GM23338 (cell line): ENCODE results near the gene EGFL7. TPM values are rescaled to one million over a fixed set of nuclear protein-coding genes. Genes with fewer than 3 reads are reported as not detected.

Experiments used
- ATAC-seq: fragments of 200-7000 bp; cut with Tn5 transposase; 3 replicates; pipeline ENCODE4 v1.9.1; 2020
- DNase-seq: peaks from one replicate; pipeline ENCODE4 v3.0.0-alpha.2; 2015; ENCODE audit warnings: low spot score
- H2AFZ ChIP-seq: fragments of 200-600 bp; sonication (generic); 2 replicates; pipeline ENCODE4 v1.8.0; 2016; ENCODE audit warnings: antibody characterized with exemption, mild to moderate bottlenecking, moderate library complexity
- H3F3A ChIP-seq: fragments of 200-600 bp; sonication (generic); replicated peaks from 2 replicates; pipeline ENCODE4 v1.8.0; 2017; ENCODE audit warnings: antibody characterized with exemption, mixed run types, low read depth
- H3K27ac ChIP-seq: fragments of 200-600 bp; sonication (generic); 2 replicates; pipeline ENCODE4 v1.6.1; 2016; ENCODE audit warnings: low read depth
- H3K27me3 ChIP-seq: fragments of 200-600 bp; sonication (generic); 2 replicates; pipeline ENCODE4 v1.8.0; 2016; ENCODE audit warnings: mild to moderate bottlenecking, mixed run types, moderate library complexity; ENCODE audit not compliant: insufficient read depth
- H3K36me3 ChIP-seq: fragments of 200-600 bp; sonication (generic); 2 replicates; pipeline ENCODE4 v1.8.0; 2016; ENCODE audit warnings: mild to moderate bottlenecking; ENCODE audit not compliant: insufficient read depth
- H3K4me1 ChIP-seq: fragments of 200-600 bp; sonication (generic); 2 replicates; pipeline ENCODE4 v1.8.0; 2016; ENCODE audit warnings: mild to moderate bottlenecking, moderate library complexity; ENCODE audit not compliant: insufficient read depth
- H3K4me2 ChIP-seq: fragments of 200-600 bp; sonication (generic); 2 replicates; pipeline ENCODE4 v1.7.1; 2017; ENCODE audit warnings: mixed run types
- H3K4me3 ChIP-seq: fragments of 200-600 bp; sonication (generic); 2 replicates; pipeline ENCODE4 v1.6.1; 2016; ENCODE audit warnings: mixed run types
- H3K79me2 ChIP-seq: fragments of 200-600 bp; sonication (generic); replicated peaks from 2 replicates; pipeline ENCODE4 v1.8.0; 2017; ENCODE audit warnings: mild to moderate bottlenecking; ENCODE audit not compliant: insufficient read depth
- H3K9me2 ChIP-seq: fragments of 200-600 bp; sonication (generic); 2 replicates; pipeline ENCODE4 v1.8.0; 2017; ENCODE audit not compliant: insufficient read depth
- H4K20me1 ChIP-seq: fragments of 200-600 bp; sonication (generic); replicated peaks from 2 replicates; pipeline ENCODE4 v1.8.0; 2017; ENCODE audit warnings: mild to moderate bottlenecking; ENCODE audit not compliant: insufficient read depth
- H3K27ac Mint-ChIP-seq: 2 replicates; pipeline ENCODE4 v1.8.0; 2020; ENCODE audit warnings: inconsistent platforms, mild to moderate bottlenecking, moderate library complexity, mixed read lengths
- H3K27me3 Mint-ChIP-seq: 3 replicates; pipeline ENCODE4 v1.8.0; 2022; ENCODE audit warnings: low read depth, mild to moderate bottlenecking, moderate library complexity, mixed read lengths, inconsistent platforms; ENCODE audit not compliant: insufficient read depth, poor library complexity
- H3K36me3 Mint-ChIP-seq: 3 replicates; pipeline ENCODE4 v1.8.0; 2021; ENCODE audit warnings: low read depth, mild to moderate bottlenecking, inconsistent platforms, moderate library complexity, mixed read lengths
- H3K4me1 Mint-ChIP-seq: 3 replicates; pipeline ENCODE4 v1.8.0; 2020; ENCODE audit warnings: mild to moderate bottlenecking, inconsistent platforms, mixed read lengths
- H3K4me3 Mint-ChIP-seq: 3 replicates; pipeline ENCODE4 v1.8.0; 2021; ENCODE audit warnings: moderate library complexity, mild to moderate bottlenecking, inconsistent platforms, mixed read lengths
- H3K9me3 Mint-ChIP-seq: 3 replicates; pipeline ENCODE4 v1.8.0; 2020; ENCODE audit warnings: moderate library complexity, mild to moderate bottlenecking, inconsistent platforms, mixed read lengths
- CREB1 ChIP-seq: fragments of 250-450 bp; sonication (Bioruptor Pico); IDR thresholded peaks from 2 replicates; pipeline ENCODE4 v1.5.0; 2020; ENCODE audit warnings: low read depth, mild to moderate bottlenecking, moderate library complexity
- JUNB ChIP-seq: IDR thresholded peaks from one replicate; pipeline ENCODE4 v1.6.1; 2016; ENCODE audit warnings: antibody characterized with exemption; ENCODE audit not compliant: unreplicated experiment
- REST ChIP-seq: IDR thresholded peaks from one replicate; pipeline ENCODE4 v1.6.1; 2018; ENCODE audit warnings: antibody characterized with exemption; ENCODE audit not compliant: unreplicated experiment
- ZNF462 ChIP-seq: fragments of 250-450 bp; sonication (Bioruptor Pico); IDR thresholded peaks from 2 replicates; pipeline ENCODE4 v1.5.0; 2020; ENCODE audit warnings: mild to moderate bottlenecking, moderate library complexity
- polyA plus RNA-seq: library from polyadenylated mRNA; unstranded; fragments of >200 nt; fragmentation: Nextera tagmentation; extraction: Ambion mirVana; gene quantifications from 2 replicates; pipeline ENCODE4 v1.2.1, GENCODE V29; 2016
- total RNA-seq: library from RNA; depleted of rRNA; stranded (reverse); fragments of >200 nt; shearing (Covaris generic); gene quantifications from 2 replicates; pipeline ENCODE4 v1.2.3, GENCODE V29; 2014
- TF ChIP-seq, protein P1 (sequence below), 2 experiments: fragments of 200-600 bp in 1 of 2; sonication (generic) in 1 of 2; conservative IDR thresholded peaks; 2 replicates each; pipeline versions ENCODE4 v1.5.1 to v1.6.1; 2016 to 2017; ENCODE audit warnings: antibody characterized with exemption in 2 of 2, low read depth in 2 of 2, mild to moderate bottlenecking in 2 of 2, moderate library complexity in 1 of 2

The EGFL7 gene
- total and polyA plus RNA-seq, 2 experiments from 2014 or later: 44.4 to 60.8 TPM

GRCh38 chr9:136671646-136672430, 9.1 kb downstream of the EGFL7 start:
- ATAC-seq: peak; percentile 72
- H3K4me3 ChIP-seq: no peak overlapping the region
- Mint-ChIP-seq H3K36me3 (no peaks in the 10 kb centered on the region), H3K4me1 (peaks cover 3% of the 10 kb centered on the region; the same call in 1 of the 3 replicates), H3K27me3 (peaks cover 4% of the 10 kb centered on the region), H3K4me3 (no peak overlapping the region), H3K9me3 (no peaks in the 10 kb centered on the region), H3K27ac (no peak overlapping the region)
- TF ChIP-seq CREB1 (CRISPR knock-in tag): no peak
- TF ChIP-seq REST: no peak
- TF ChIP-seq, protein P1, sequence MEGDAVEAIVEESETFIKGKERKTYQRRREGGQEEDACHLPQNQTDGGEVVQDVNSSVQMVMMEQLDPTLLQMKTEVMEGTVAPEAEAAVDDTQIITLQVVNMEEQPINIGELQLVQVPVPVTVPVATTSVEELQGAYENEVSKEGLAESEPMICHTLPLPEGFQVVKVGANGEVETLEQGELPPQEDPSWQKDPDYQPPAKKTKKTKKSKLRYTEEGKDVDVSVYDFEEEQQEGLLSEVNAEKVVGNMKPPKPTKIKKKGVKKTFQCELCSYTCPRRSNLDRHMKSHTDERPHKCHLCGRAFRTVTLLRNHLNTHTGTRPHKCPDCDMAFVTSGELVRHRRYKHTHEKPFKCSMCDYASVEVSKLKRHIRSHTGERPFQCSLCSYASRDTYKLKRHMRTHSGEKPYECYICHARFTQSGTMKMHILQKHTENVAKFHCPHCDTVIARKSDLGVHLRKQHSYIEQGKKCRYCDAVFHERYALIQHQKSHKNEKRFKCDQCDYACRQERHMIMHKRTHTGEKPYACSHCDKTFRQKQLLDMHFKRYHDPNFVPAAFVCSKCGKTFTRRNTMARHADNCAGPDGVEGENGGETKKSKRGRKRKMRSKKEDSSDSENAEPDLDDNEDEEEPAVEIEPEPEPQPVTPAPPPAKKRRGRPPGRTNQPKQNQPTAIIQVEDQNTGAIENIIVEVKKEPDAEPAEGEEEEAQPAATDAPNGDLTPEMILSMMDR (conservative IDR thresholded peaks at IDR 0.05; ENCODE audit: low read depth in 2 of 2): peak; percentile 75 to 85
- TF ChIP-seq JUNB: no peak
- H3K4me2 ChIP-seq: no peak overlapping the region
- H4K20me1 ChIP-seq: no peaks in the 10 kb centered on the region
- H2AFZ ChIP-seq: no peak overlapping the region
- no peak overlapping the region for H3K27ac ChIP-seq
- no peaks in the 10 kb centered on the region for H3K9me2 ChIP-seq
- DNase-seq: peak; percentile 77
- H3K27me3 ChIP-seq: no peaks in the 10 kb centered on the region
- H3F3A ChIP-seq: no peaks in the 10 kb centered on the region
- H3K79me2 ChIP-seq: no peaks in the 10 kb centered on the region
- no peaks in the 10 kb centered on the region for H3K4me1 ChIP-seq
- H3K36me3 ChIP-seq: no peaks in the 10 kb centered on the region

- peaks cover 6% of the 10 kb centered on the region for H3K27me3 Mint-ChIP-seq
- H3K27me3 ChIP-seq: no peaks in the 10 kb centered on the region
- no peaks in the 10 kb centered on the region for H3K9me3 Mint-ChIP-seq
- no peaks in the 10 kb centered on the region for H4K20me1 ChIP-seq
- H3K79me2 ChIP-seq: no peaks in the 10 kb centered on the region
- H3K4me1 ChIP-seq: no peaks in the 10 kb centered on the region
- no peak overlapping the region for H2AFZ ChIP-seq
- H3F3A ChIP-seq: no peaks in the 10 kb centered on the region
- H3K4me3 ChIP-seq: no peak overlapping the region
- no peaks in the 10 kb centered on the region for H3K9me2 ChIP-seq
- H3K36me3 ChIP-seq: no peaks in the 10 kb centered on the region
- DNase-seq: no peak
- H3K4me3 Mint-ChIP-seq: no peak overlapping the region
- no peak for ATAC-seq
- H3K4me1 Mint-ChIP-seq: peaks cover 3% of the 10 kb centered on the region; the same call in 1 of the 3 replicates
- H3K27ac ChIP-seq: no peak overlapping the region
- H3K36me3 Mint-ChIP-seq: no peaks in the 10 kb centered on the region
- H3K27ac Mint-ChIP-seq: no peak overlapping the region
- H3K4me2 ChIP-seq: no peak overlapping the region
- TF ChIP-seq, protein P1 (conservative IDR thresholded peaks at IDR 0.05; ENCODE audit: low read depth in 2 of 2): no peak
- no peak for TF ChIP-seq ZNF462 (CRISPR knock-in tag)
These were observed 9.8 kb downstream of the EGFL7 start for GRCh38 chr9:136672431-136673087.
